Activated T-cell treated with anti-CD3 and anti-CD28 coated beads, Interleukin-2, amount 50 U/mL, for 48 hours (primary cell): ENCODE data around the gene TINAG.
"Not testable (repeated sequence)": the region's sequence is repeated elsewhere in the genome, so short reads cannot be mapped to it uniquely, and the experiment has no call there.

Experiments used
- DNase-seq, 2 experiments: peaks; one replicate each; pipeline ENCODE4 v3.0.0-alpha.2; 2020

TINAG gene

GRCh38 chr6:54310377-54311152 lies 2.3 kb downstream of the TINAG start:
- DNase-seq, result no peak

GRCh38 chr6:54315656-54316055 lies 7.4 kb downstream of the TINAG start:
- DNase-seq, result no peak

GRCh38 chr6:54320871-54321270 lies 12.6 kb downstream of the TINAG start:
- no peak for DNase-seq

- DNase-seq, result no peak
These were observed 19.4 kb downstream of the TINAG start for GRCh38 chr6:54327631-54328030.

GRCh38 chr6:54331571-54331970 lies 23.3 kb downstream of the TINAG start:
- not testable (repeated sequence) for DNase-seq

GRCh38 chr6:54335871-54336270 lies 27.6 kb downstream of the TINAG start:
- DNase-seq, result no peak

GRCh38 chr6:54353975-54354374 lies 45.7 kb downstream of the TINAG start:
- no peak for DNase-seq

- DNase-seq, result no peak
These were observed 46.4 kb downstream of the TINAG start for GRCh38 chr6:54354608-54355007.

GRCh38 chr6:54357141-54357540 lies 48.9 kb downstream of the TINAG start:
- no peak for DNase-seq

GRCh38 chr6:54361188-54361587 lies 52.9 kb downstream of the TINAG start:
- DNase-seq, result no peak

- DNase-seq, result no peak
These were observed 53.5 kb downstream of the TINAG start for GRCh38 chr6:54361734-54362133.

GRCh38 chr6:54366667-54367327 lies 58.6 kb downstream of the TINAG start:
- no peak for DNase-seq

- no peak for DNase-seq
These were observed 69.5 kb downstream of the TINAG start for GRCh38 chr6:54377776-54378175.

GRCh38 chr6:54386295-54386694 lies 78.1 kb downstream of the TINAG start:
- no peak for DNase-seq

- DNase-seq, result no peak
These were observed 82.1 kb downstream of the TINAG start for GRCh38 chr6:54390362-54390761.

GRCh38 chr6:54391577-54391976 lies 83.3 kb downstream of the TINAG start:
- no peak for DNase-seq

- DNase-seq, result no peak
These were observed 94.9 kb downstream of the TINAG start for GRCh38 chr6:54403096-54403495.

GRCh38 chr6:54404791-54405190 lies 96.5 kb downstream of the TINAG start:
- no peak for DNase-seq

- no peak for DNase-seq
These were observed 103.5 kb downstream of the TINAG start for GRCh38 chr6:54411767-54412166.

- DNase-seq, result no peak
These were observed 107.3 kb downstream of the TINAG start for GRCh38 chr6:54415517-54415916.

- DNase-seq, result no peak
These were observed 111.6 kb downstream of the TINAG start for GRCh38 chr6:54419885-54420284.

- no peak for DNase-seq
These were observed 118.8 kb downstream of the TINAG start for GRCh38 chr6:54426995-54427394.

- DNase-seq, result no peak
These were observed 119.2 kb downstream of the TINAG start for GRCh38 chr6:54427396-54427937.

GRCh38 chr6:54428431-54428830 lies 120.2 kb downstream of the TINAG start:
- DNase-seq, result no peak
